CD14-positive monocyte (primary cell): ENCODE results near the gene INPP4B. TPM values are rescaled to one million over a fixed set of nuclear protein-coding genes. Genes with fewer than 3 reads are reported as not detected.

Experiments
- DNase-seq, 3 donors: peaks; one replicate each; pipeline ENCODE4 v3.0.0-alpha.2; 2011 to 2022
- H2AFZ ChIP-seq: 2 replicates; pipeline ENCODE4 v1.6.0; 2012; ENCODE audit warnings: mild to moderate bottlenecking, low read depth, low read length, inconsistent platforms; ENCODE audit not compliant: insufficient read depth, poor library complexity, severe bottlenecking
- H3K27ac ChIP-seq, 2 donors: 1 replicate in 1 of 2; 2 replicates in 1 of 2; pipeline ENCODE4 v1.5.1; 2012 to 2013; ENCODE audit warnings: low read length in 2 of 2, control low read depth in 1 of 2, inconsistent platforms in 1 of 2, low read depth in 1 of 2, mild to moderate bottlenecking in 1 of 2
- H3K27me3 ChIP-seq, 2 donors: one replicate each; pipeline versions ENCODE4 v1.6.0 to v1.6.1; 2011 to 2013; ENCODE audit warnings: low read length in 2 of 2; ENCODE audit not compliant: control insufficient read depth in 2 of 2, insufficient read depth in 2 of 2
- H3K36me3 ChIP-seq, 2 donors: replicated peaks in 1 of 2; 1 replicate in 1 of 2; 2 replicates in 1 of 2; pipeline versions ENCODE4 v1.5.1 to v1.6.1; 2012 to 2013; ENCODE audit warnings: low read length in 2 of 2, control low read depth in 1 of 2, inconsistent platforms in 1 of 2, mild to moderate bottlenecking in 1 of 2; ENCODE audit not compliant: insufficient read depth in 2 of 2, control insufficient read depth in 1 of 2
- H3K4me1 ChIP-seq, 2 donors: 1 replicate in 1 of 2; 2 replicates in 1 of 2; pipeline versions ENCODE4 v1.5.1 to v1.6.1; 2012 to 2013; ENCODE audit warnings: low read length in 2 of 2, control low read depth in 1 of 2, inconsistent platforms in 1 of 2, mild to moderate bottlenecking in 1 of 2, moderate library complexity in 1 of 2; ENCODE audit not compliant: insufficient read depth in 2 of 2, control insufficient read depth in 1 of 2
- H3K4me2 ChIP-seq: replicated peaks from 2 replicates; pipeline ENCODE3; 2012; ENCODE audit warnings: low read length, moderate library complexity, mild to moderate bottlenecking; ENCODE audit not compliant: poor library complexity, severe bottlenecking; ENCODE audit errors: extremely low read depth
- H3K4me3 ChIP-seq, 3 experiments: fragments of 200-600 bp in 1 of 3; sonication (generic) in 1 of 3; replicated peaks in 1 of 3; 1 replicate in 2 of 3; 2 replicates in 1 of 3; pipeline ENCODE4 v1.5.1; 2011 to 2013; ENCODE audit warnings: low read length in 3 of 3, mild to moderate bottlenecking in 3 of 3, control low read depth in 2 of 3, low read depth in 2 of 3, inconsistent platforms in 1 of 3, moderate library complexity in 1 of 3
- H3K79me2 ChIP-seq: 2 replicates; pipeline ENCODE4 v1.6.0; 2012; ENCODE audit warnings: mild to moderate bottlenecking, control low read depth, inconsistent platforms, low read length, moderate library complexity; ENCODE audit not compliant: insufficient read depth
- H3K9ac ChIP-seq: 2 replicates; pipeline ENCODE4 v1.6.0; 2017; ENCODE audit warnings: low read length, mild to moderate bottlenecking; ENCODE audit not compliant: insufficient read depth, poor library complexity, severe bottlenecking
- H3K9me3 ChIP-seq, 2 donors: replicated peaks in 1 of 2; 1 replicate in 1 of 2; 2 replicates in 1 of 2; pipeline versions ENCODE4 v1.5.1 to v1.6.1; 2012 to 2013; ENCODE audit warnings: low read length in 2 of 2, control low read depth in 1 of 2; ENCODE audit not compliant: control insufficient read depth in 1 of 2, insufficient read depth in 1 of 2
- H4K20me1 ChIP-seq: 2 replicates; pipeline ENCODE4 v1.6.0; 2012; ENCODE audit warnings: mild to moderate bottlenecking, low read length, control low read depth, moderate library complexity; ENCODE audit not compliant: insufficient read depth
- H3K27ac Mint-ChIP-seq, 7 donors: one replicate each; pipeline ENCODE4 v1.8.0; 2020; ENCODE audit warnings: mild to moderate bottlenecking in 7 of 7, mixed read lengths in 7 of 7, moderate library complexity in 6 of 7, inconsistent platforms in 2 of 7
- H3K27me3 Mint-ChIP-seq, 3 donors: one replicate each; pipeline ENCODE4 v1.8.0; 2021 to 2022; ENCODE audit warnings: low read depth in 3 of 3, mild to moderate bottlenecking in 3 of 3, mixed read lengths in 3 of 3, moderate library complexity in 3 of 3, inconsistent platforms in 1 of 3
- H3K36me3 Mint-ChIP-seq, 2 donors: one replicate each; pipeline ENCODE4 v1.8.0; 2020; ENCODE audit warnings: mixed read lengths in 2 of 2, inconsistent platforms in 1 of 2, mild to moderate bottlenecking in 1 of 2
- H3K4me1 Mint-ChIP-seq: one replicate; pipeline ENCODE4 v1.8.0; 2020; ENCODE audit warnings: mild to moderate bottlenecking, mixed read lengths
- H3K4me3 Mint-ChIP-seq, 2 donors: one replicate each; pipeline ENCODE4 v1.8.0; 2020; ENCODE audit warnings: mild to moderate bottlenecking in 2 of 2, mixed read lengths in 2 of 2, moderate library complexity in 1 of 2
- H3K9me3 Mint-ChIP-seq, 7 donors: one replicate each; pipeline ENCODE4 v1.8.0; 2020 to 2022; ENCODE audit warnings: mixed read lengths in 7 of 7, mild to moderate bottlenecking in 6 of 7, moderate library complexity in 6 of 7, inconsistent platforms in 2 of 7
- WGBS: methylation state at CpG from one replicate; pipeline ENCODE4 v1.1.5; 2013; ENCODE audit warnings: missing lambda C conversion rate; ENCODE audit not compliant: insufficient coverage; 5-methylcytosine and 5-hydroxymethylcytosine counted together
- intact Hi-C, 2 donors: fragments of 100-400 bp; cut with micrococcal nuclease; formaldehyde crosslinking; loops; one replicate each; pipeline versions ENCODE4 v1.15.0 to v1.15.1; 2023
- polyA plus RNA-seq, 3 donors: library from polyadenylated mRNA; depleted of rRNA in 1 of 3; unstranded in 2 of 3; stranded (reverse) in 1 of 3; fragments of 300-500 nt in 2 of 3; fragments of >200 nt in 1 of 3; fragmentation: Illumina TruSeq in 2 of 3; gene quantifications; 1 replicate in 2 of 3; 2 replicates in 1 of 3; pipeline ENCODE4 v1.2.3, GENCODE V29; 2012 to 2021
- TF ChIP-seq, protein P1 (sequence below): fragments of 200-600 bp; IDR thresholded peaks from one replicate; pipeline ENCODE4 v1.8.0; 2022; ENCODE audit warnings: antibody characterized with exemption, mild to moderate bottlenecking

Gene INPP4B
- polyA plus RNA-seq, 3 donors, result 0.13 to 0.38 (median 0.22) TPM

GRCh38 chr4:142372530-142373260 is 473.4 kb downstream of the INPP4B start:
- WGBS, result no CpG with 5 or more reads among the region's 2 CpGs
- no peak overlapping the region for H3K27ac ChIP-seq

GRCh38 chr4:142369141-142369540 is 477.0 kb downstream of the INPP4B start:
- Histone ChIP-seq H3K79me2 (no peaks in the 10 kb centered on the region), H3K9me3 (no peaks in the 10 kb centered on the region), H2AFZ (no peak overlapping the region), H3K9ac (no peak overlapping the region), H4K20me1 (no peaks in the 10 kb centered on the region), H3K36me3 (no peaks in the 10 kb centered on the region), H3K27ac (no peak overlapping the region), H3K4me2 (no peak overlapping the region), H3K27me3 (no peaks in the 10 kb centered on the region), H3K4me3 (no peak overlapping the region), H3K4me1 (no peaks in the 10 kb centered on the region)
- Mint-ChIP-seq H3K36me3 (no peaks in the 10 kb centered on the region), H3K27me3 (no peaks in the 10 kb centered on the region), H3K4me1 (peaks cover 4% of the 10 kb centered on the region), H3K9me3 (peaks cover 0 to 5% (median 2%) of the 10 kb centered on the region in 7 donors), H3K4me3 (no peak overlapping the region), H3K27ac (no peak overlapping the region)
- TF ChIP-seq, protein P1, sequence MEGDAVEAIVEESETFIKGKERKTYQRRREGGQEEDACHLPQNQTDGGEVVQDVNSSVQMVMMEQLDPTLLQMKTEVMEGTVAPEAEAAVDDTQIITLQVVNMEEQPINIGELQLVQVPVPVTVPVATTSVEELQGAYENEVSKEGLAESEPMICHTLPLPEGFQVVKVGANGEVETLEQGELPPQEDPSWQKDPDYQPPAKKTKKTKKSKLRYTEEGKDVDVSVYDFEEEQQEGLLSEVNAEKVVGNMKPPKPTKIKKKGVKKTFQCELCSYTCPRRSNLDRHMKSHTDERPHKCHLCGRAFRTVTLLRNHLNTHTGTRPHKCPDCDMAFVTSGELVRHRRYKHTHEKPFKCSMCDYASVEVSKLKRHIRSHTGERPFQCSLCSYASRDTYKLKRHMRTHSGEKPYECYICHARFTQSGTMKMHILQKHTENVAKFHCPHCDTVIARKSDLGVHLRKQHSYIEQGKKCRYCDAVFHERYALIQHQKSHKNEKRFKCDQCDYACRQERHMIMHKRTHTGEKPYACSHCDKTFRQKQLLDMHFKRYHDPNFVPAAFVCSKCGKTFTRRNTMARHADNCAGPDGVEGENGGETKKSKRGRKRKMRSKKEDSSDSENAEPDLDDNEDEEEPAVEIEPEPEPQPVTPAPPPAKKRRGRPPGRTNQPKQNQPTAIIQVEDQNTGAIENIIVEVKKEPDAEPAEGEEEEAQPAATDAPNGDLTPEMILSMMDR, result no peak
- intact Hi-C loops, result no loop called here
- WGBS, result no CpG with 5 or more reads among the region's 3 CpGs
- no peak for DNase-seq

More at GRCh38 chr4:142372530-142373260, 473.4 kb downstream of the INPP4B start:
- Histone ChIP-seq H3K79me2 (no peaks in the 10 kb centered on the region), H3K36me3 (no peaks in the 10 kb centered on the region), H3K4me3 (no peak overlapping the region), H3K9me3 (no peaks in the 10 kb centered on the region), H3K4me2 (no peak overlapping the region), H3K27me3 (no peaks in the 10 kb centered on the region), H3K9ac (no peak overlapping the region), H2AFZ (no peak overlapping the region), H4K20me1 (no peaks in the 10 kb centered on the region), H3K4me1 (no peaks in the 10 kb centered on the region)
- intact Hi-C loops, result no loop called here
- no peaks in the 10 kb centered on the region for H3K27me3 Mint-ChIP-seq
- H3K9me3 Mint-ChIP-seq, result peaks cover 0 to 5% (median 2%) of the 10 kb centered on the region in 7 donors
- no peak for DNase-seq
- no peaks in the 10 kb centered on the region for H3K36me3 Mint-ChIP-seq
- TF ChIP-seq, protein P1, result no peak
- no peak overlapping the region for H3K4me3 Mint-ChIP-seq
- peaks cover 2% of the 10 kb centered on the region for H3K4me1 Mint-ChIP-seq
- no peak overlapping the region for H3K27ac Mint-ChIP-seq
